OCI-LY3 (cell line): ENCODE results near the gene SIRT2.

Source experiments
- CTCF ChIP-seq: fragments of 200-600, 300-600 bp; sonication (generic); IDR thresholded peaks from 2 replicates; pipeline ENCODE4 v1.5.1; 2014; ENCODE audit warnings: antibody characterized with exemption, low read length, low read depth
- EZH2phosphoT487 ChIP-seq: fragments of 200-600 bp; shearing (Covaris generic); IDR thresholded peaks from 2 replicates; pipeline ENCODE4 v1.6.1; 2018; ENCODE audit warnings: antibody characterized with exemption, mixed run types, low read depth

GRCh38 chr19:38901683-38902082 lies 2.3 kb upstream of the SIRT2 start:
- TF ChIP-seq CTCF (no peak), EZH2phosphoT487 (no peak)
